GM18858 (cell line): ENCODE measurements around the gene PTX4.

Experiments
- ATAC-seq: cut with Tn5 transposase; IDR thresholded peaks from one replicate; pipeline ENCODE4 v1.9.1; 2021; ENCODE audit not compliant: unreplicated experiment

PTX4 gene

DNA sequence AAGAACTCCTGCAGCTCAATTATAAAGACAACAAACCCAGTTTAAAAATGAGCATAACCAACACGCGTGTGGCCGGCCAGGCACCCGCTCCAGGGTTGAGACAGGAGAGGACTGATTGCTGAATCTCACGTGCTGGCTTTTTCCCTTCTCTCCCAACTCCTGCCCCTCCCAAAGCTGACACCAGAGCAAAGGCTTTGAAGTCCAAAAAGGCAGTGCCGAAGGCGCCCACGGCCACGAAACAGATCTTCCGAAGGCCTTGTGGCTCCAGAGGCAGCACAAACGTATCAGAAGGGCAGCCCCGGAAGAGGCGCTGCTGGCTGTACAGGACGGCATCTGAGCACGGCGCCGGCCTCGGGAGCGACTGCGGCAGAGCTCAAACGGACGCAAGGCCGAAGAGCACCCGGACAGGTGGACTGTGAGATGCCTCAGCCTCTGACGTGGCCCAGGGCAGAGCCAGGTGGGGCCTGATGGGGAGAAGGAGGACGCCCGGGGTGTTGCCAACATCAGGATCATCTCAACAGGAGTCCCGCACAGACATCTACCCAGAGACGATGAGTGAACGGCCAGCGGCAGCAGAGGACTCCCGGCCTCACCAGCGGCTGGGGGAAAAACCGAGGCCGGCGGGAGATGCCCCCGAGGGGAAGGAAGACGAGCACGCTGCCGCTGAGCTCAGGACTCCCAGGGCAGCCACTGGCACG is 24.4 kb downstream of the PTX4 start:
- no peak for ATAC-seq

DNA sequence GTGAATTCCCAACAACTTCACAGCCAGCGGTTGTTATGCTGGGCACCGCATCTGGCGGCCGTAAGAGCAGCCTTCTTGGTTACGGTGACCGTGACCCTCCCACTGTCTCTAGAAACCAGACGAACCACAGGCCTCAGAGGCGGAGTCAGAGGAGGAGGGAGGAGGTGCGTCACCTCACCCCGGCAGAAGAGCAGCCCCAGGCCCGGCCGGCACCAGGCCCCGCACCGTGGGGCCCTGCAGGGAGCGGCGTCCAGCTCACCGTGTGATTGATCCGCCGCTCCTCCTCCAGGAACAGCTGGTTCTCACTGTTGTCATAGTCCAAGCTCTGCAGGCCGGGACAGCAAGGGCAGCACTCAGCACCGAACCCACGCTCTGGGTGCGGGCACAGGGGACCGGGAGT is 27.6 kb downstream of the PTX4 start:
- no peak for ATAC-seq

GRCh38 chr16:1460602-1461138 is 28.1 kb downstream of the PTX4 start:
- ATAC-seq = no peak

DNA sequence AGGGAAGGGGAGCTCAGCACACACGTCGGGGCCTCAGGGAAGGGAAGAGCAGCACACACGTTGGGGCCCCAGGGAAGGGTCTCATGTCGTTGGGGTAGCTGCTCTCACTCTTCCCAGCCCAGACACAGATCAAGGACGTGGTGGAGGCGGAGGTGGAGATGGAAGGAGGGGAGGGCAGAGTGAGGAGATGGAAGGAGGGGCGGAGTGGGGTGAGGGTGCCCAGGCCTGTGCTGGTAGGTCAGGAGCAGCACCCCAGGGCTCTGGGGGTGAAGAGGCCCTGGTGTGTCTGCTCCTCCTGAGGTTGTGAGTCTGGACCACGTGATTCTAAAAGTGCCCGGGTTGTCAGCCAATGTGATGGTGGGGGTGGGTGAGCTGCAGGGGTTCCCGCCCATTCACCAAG is 28.8 kb downstream of the PTX4 start:
- no peak for ATAC-seq

- ATAC-seq = no peak
These were observed 29.8 kb downstream of the PTX4 start for GRCh38 chr16:1458977-1459341.

DNA sequence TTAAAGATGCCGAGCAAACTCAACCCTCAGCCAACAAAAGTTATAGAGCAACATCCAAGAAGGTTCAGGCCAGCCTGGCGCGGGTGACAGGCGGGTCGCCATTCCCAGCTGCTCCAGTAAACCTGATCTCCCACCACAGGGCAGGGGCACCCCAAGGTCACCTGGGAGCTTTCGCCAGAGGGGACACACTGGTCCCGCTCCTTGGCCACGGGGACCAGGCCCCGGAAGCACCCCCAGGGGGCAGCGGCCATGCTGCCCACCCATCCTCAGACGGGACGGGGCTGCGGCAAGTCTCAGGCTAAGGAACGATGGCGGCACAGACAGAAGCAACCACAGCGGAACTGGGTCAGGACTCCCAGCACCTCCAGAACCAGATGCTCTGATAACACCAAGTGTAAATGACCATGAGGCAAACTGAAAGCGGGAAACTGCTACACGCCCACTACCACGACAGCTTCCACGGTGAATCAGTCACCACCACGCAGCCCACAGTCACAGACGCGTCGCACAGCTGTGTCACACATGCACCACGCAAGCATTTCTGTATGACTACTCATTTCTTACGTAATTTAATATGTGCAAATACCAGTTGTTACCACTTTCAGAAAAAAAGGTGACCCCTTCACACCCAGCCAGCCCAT is 30.3 kb downstream of the PTX4 start:
- no peak for ATAC-seq

DNA sequence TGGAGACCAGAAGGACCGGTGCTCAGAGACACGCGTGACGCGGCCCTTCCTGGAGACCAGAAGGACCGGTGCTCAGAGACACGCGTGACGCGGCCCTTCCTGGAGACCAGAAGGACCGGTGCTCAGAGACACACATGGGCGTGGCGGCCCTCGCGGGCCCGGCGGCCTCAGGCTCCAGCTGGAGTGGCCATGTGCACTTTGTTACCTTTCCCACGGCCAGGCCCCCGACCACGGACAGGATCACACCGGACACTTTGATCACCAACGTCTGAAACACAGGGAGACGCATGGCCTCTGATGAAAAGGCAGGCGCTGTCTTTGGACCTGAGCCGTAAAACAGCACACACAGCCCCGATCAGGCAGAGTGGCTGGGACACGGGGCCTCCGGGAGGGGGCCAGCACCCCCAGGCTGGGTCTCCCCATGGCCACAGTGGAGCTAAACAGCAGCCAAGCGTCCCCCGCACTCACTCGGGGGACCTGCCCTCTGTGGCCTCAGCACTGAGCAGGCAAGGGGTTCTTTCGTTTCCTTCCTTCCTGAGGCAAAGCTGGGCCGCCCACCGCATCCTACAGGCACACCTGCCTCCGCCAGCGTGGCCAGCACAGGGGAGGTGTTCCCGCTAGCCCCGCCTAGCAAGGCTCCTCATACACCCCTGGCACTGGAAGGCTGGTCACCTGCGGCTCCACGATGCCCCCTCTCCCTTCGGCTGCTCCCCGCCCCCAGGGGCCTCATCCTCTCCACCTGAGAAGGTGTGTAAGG is 31.1 kb downstream of the PTX4 start:
- ATAC-seq = no peak

- ATAC-seq = no peak
These were observed 31.8 kb downstream of the PTX4 start for GRCh38 chr16:1456951-1457350.

DNA sequence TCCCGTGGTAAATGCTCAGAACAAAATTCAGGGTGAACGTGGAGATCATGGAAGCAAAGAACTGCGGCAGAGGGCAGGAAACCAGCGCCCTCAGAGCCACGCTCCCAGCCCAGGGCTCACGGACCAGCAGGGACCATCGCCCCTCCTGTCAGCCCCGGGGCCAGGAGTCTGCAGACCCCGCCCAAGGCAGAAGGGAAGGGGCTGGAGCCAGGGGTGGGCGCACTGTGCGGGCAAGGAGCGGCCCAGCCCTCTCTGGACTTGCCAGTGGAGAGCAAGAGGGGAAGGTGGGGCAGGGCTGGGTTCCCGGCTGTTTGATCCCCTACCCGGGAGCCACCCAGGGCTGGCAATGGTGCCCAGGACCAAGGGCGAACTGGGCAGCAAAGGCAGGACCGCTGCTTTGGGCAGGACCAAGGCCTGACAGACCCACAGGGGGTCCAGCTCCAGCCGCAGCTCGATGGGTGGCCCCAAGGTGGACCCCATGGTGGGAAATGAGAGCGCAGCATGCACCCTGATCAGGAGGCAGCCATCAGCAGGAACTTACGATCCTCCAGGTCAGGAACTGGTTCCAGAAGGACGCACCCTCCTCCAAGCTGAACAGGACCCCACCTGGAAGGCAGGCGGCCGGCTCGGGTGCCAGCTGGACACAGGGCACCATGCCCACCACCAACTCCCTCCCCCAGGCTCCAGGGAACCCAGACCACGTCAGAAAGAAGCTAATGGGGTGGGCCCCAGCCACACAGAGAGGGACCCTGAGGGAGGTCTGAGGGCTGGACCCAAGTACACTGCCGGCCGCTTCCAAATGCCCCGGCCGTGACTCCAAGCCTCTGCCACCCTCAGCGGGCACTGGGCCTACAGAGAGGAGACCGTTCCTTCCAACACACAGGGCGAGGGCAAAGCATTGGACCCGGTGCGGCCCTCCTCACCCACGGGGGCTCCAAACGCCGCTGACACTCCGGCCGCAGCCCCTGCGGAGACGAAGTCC is 33.3 kb downstream of the PTX4 start:
- no peak for ATAC-seq

- ATAC-seq = no peak
These were observed 34.2 kb downstream of the PTX4 start for GRCh38 chr16:1454561-1454960.

- no peak for ATAC-seq
These were observed 35.4 kb downstream of the PTX4 start for GRCh38 chr16:1453316-1453715.

DNA sequence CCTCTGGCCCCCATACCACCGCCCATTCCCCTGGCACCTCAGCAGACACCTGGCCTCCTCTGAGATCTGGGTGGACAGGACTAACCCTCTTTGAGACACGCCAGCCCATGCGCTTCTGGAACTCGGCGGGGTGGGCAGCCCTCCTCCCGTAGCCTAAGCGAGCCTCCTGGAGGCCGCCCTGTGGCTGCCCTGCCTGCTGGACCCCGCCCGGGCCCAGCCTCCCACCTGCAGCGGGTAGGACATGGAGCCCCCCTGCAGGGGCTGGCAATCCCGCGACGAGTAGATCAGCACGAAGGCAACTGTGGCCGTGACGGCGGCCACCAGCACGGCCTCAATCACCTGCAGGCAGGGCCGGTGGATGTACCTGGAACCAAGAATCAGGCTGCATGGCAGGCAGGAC is 36.2 kb downstream of the PTX4 start:
- ATAC-seq = no peak

- no peak for ATAC-seq
These were observed 36.9 kb downstream of the PTX4 start for GRCh38 chr16:1451702-1452392.

DNA sequence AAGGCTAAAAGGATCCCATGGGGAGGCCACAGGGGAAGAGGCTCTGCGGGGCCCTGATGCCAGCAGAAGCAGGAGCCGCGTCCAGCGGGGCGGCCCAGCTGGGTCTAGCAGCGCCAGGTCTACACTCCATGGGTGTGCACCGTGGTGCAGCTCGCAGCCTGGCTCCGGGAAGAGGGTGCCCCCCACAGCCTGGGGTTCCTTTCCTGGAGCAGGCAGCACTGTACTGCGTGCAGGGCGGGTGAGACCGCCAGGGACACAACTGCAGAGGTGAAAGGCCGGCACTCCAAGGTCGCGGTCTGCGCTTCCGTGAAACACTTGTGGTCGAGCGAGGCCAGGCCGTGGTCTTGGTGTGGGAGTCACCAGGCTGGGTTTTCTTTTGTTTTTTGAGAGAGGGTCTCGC is 37.9 kb downstream of the PTX4 start:
- no peak for ATAC-seq

DNA sequence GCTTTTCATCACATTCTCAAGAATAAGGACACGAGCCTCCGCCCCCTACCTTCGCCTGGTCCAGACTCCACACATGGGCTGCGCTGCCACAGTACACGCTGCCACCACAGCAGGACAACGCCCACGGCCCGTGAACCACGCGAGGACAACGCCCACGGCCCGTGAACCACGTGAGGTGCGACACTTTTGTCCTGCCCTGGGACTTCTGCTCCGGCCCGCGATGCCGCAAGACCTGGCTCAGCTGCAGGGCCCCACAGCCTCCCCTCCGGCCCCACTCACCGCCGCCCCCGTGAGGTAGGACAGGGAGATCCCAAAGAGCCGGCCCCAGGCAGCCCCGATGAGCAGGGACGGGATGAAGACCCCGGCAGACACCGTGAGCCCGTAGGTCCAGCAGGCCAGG is 38.5 kb downstream of the PTX4 start:
- no peak for ATAC-seq

DNA sequence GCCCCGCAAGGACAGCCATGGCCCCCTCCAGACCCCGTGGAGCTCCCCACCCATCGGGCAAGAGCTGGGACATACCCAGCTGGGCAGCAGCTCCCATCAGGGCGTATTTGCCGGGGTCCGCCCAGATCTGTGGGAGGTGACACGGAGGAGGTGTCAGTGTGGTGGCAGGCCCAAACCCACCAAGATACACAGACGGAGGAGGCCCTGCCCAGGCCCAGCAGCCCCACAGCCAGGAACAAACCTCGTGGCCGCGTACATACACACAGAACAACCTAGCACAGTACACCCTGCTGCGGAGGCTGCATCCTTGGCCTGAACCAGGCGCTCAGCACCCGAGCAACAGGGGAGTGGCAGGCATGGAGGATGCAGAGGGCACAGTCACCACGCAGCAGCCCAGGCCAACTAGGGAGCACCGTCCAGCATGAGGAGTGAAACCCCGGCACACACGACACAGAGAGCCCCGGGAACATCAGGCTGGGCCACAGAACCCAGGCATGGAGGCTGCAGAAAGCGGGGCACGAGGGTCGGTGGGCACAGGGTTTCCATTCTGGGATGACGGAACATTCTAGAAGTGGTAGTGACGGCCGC is 39.4 kb downstream of the PTX4 start:
- no peak for ATAC-seq

DNA sequence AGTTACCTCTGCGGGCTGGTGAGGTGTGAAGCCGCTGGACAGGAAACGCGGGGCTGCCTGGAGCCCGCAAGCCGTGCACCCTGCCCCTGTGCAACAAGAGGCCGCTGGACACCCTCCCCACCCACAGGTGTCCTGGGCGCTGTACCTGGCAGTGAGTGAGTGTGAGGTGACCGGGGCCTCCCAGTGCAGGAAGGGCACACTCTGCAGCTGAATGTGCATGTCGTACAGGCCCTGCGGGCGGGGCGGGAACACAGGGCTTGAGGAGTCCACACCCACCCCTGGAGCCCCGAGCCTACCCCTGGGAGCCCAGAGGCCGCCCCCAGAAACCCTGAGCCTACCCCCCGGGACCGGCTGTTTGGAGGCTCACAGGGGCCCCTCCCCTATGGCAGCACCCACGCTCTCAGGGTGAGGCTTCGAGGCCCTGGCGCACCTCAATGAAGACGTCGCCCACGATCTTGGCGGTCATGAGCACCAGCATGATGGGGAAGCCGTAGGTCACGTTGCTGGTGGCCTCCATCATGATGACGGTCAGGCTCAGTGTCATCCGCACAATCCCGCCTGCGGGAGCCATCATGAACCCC is 40.1 kb downstream of the PTX4 start:
- no peak for ATAC-seq

DNA sequence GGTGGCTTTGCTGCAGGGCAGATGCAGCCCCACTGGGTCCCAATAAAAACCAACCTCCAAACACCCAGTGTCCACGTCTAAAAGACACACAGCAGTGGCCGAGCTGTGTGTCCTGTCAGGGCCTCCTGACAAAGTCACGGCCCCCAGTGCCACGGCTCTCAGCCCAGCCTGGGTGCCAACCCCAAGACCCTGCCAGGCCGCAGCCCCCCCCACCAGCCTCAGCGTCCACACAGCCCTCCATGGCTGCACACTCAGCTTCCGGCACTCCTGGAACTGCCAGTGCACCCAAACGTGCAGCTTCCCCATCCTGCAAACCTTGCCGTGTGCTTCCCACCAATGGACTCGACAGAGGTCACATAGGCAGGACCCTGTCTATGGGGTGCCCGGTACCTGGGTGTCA is 40.8 kb downstream of the PTX4 start:
- no peak for ATAC-seq

DNA sequence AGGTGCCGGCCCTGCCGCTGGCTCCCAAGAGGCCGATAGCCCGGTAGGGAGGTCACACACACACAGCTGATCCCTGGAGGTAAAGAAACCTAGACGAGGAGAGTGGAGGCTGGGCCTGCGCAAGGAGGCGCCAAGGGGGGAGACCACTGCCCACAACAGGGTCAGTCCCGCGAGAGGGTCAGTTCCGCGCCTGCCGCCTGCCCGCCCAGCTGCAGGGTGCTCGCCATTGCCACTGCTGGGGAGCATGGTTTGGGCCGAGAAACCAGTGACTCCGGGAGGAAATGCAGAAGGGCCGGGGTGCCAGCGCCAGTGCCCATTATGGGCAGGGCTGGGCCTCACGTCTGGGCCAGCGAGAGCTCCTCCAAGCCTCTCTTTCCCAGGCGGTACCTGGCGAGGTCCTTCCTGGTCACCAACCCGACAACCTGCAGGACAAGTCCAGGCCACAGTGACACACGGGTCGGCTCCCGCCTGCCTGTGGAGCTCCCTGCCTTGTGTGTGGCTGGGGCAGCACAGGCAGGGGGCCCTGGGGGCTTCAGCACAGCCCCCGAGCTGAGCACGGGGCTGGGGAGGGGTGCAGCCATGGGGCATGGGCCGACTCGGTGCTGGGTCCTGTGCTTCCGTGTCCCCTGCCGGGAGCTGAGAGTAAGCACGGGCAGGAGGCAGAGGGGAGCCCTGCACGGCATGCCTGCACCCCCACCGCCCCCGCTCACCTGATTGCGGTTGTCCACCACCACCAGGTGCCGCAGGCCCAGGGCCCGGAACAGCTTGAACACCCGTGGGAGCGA is 42.3 kb downstream of the PTX4 start:
- no peak for ATAC-seq
